HEK293 (cell line): ENCODE data around the gene SIMC1.
A peak's percentile ranks its signal among the peaks of the same experiment; 100 is the strongest.
"Not testable (repeated sequence)": the region's sequence is repeated elsewhere in the genome, so short reads cannot be mapped to it uniquely, and the experiment has no call there.

Experiments used
- CTCF ChIA-PET: fragments of 350-600 bp; formaldehyde crosslinking; extraction: SDS; loops from one replicate; lab custom pipeline; 2021; ENCODE audit warnings: antibody characterized with exemption; lab: Yijun Ruan, JAX
- POLR2A ChIA-PET: fragments of 300-600 bp; formaldehyde crosslinking; extraction: SDS; loops from one replicate; lab custom pipeline; 2020; ENCODE audit warnings: antibody characterized with exemption, inconsistent platforms; lab: Yijun Ruan, JAX
- H3K27ac ChIP-seq: fragments of 200-500 bp; sonication (Bioruptor generic); 2 replicates; pipeline ENCODE4 v1.5.1; 2014; ENCODE audit warnings: low read depth, low read length, control low read depth, inconsistent platforms; ENCODE audit errors: extremely low read depth
- H3K36me3 ChIP-seq, 2 experiments: fragments of 200-500 bp in 1 of 2; sonication (Bioruptor generic) in 1 of 2; 1 replicate in 1 of 2; 2 replicates in 1 of 2; pipeline ENCODE4 v1.5.1; 2014 to 2017; ENCODE audit warnings: inconsistent platforms in 2 of 2, low read length in 2 of 2; ENCODE audit not compliant: control insufficient read depth in 2 of 2, insufficient read depth in 1 of 2
- H3K4me1 ChIP-seq: fragments of 200-500 bp; sonication (Bioruptor generic); 2 replicates; pipeline ENCODE4 v1.5.1; 2014; ENCODE audit warnings: mild to moderate bottlenecking, low read length, inconsistent platforms; ENCODE audit not compliant: control insufficient read depth, insufficient read depth
- H3K4me3 ChIP-seq: 2 replicates; pipeline ENCODE4 v1.5.1; 2011; ENCODE audit warnings: low read depth, mild to moderate bottlenecking, control low read depth, low read length, moderate library complexity
- H3K9me3 ChIP-seq: fragments of 200-500 bp; sonication (Bioruptor generic); 2 replicates; pipeline ENCODE4 v1.5.1; 2014; ENCODE audit warnings: low read depth, low read length, inconsistent platforms; ENCODE audit not compliant: control insufficient read depth, insufficient read depth
- SETDB1 ChIP-seq: IDR thresholded peaks from one replicate; pipeline ENCODE4 v1.6.1; 2017; ENCODE audit warnings: mild to moderate bottlenecking, low read length, moderate library complexity, mixed read lengths; ENCODE audit not compliant: insufficient read length
- ZNF10 ChIP-seq: fragments of 450-650 bp; formaldehyde crosslinking; IDR thresholded peaks from 2 replicates; pipeline ENCODE4 v1.5.1; 2017; ENCODE audit warnings: missing biosample characterization, missing genetic modification characterization

Gene SIMC1

DNA sequence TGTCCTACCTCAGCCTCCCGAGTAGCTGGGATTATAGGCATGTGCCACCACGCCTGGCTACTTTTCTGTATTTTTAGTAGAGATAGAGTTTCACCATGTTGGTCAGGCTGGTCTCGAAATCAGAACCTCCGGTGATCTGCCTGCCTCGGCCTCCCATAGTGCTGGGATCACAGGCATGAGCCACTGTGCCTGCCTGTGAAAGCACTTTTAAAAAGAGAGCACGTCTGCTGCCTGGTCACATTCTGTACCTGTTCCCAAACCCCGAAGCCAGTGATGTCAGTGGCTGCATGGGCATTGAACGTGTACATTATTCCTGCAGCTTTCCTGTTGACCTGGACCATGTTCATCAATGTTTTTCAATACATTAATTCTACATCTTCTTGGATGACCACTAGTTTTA lies 35.1 kb upstream of the SIMC1 start (continued):
- TF ChIP-seq ZNF10 (tag by site-specific recombination): no peak

DNA sequence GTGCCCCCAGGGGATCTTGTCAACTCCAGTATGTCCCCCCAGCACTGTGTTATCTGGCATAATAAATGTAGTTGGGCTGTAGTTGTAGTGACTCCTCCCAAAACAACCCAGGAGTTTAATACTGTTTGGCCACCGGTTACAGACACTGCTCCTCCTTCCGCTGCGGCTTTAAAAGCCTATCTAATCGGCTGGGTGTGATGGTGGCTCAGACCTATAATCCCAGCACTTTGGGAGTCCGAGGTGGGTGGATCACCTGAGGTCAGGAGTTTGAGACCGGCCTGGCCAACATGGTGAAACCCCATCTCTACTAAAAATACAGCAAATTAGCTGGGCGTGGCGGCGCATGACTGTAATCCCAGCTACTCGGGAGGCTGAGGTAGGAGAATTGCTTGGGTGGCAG lies 34.7 kb upstream of the SIMC1 start:
- H3K27ac ChIP-seq, H3K4me3 ChIP-seq, H3K4me1 ChIP-seq, POLR2A ChIA-PET, H3K36me3 ChIP-seq, CTCF ChIA-PET, H3K9me3 ChIP-seq: not testable (repeated sequence)

DNA sequence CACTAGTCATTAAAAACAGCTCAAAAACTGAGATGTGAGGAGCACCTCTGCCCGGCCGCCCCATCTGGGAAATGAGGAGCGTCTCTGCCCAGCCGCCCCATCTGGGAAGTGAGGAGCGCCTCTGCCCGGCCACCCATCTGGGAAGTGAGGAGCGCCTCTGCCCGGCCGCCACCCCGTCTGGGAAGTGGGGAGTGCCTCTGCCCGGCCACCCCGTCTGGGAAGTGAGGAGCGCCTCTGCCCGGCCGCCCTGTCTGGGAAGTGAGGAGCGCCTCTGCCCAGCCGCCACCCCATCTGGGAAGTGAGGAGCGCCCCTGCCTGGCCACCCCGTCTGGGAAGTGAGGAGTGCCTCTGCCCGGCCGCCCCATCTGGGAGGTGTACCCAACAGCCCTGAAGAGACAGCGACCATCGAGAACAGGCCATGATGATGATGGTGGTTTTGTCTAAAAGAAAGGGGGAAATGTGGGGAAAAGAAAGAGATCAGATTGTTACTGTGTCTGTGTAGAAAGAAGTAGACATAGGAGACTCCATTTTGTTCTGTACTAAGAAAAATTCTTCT lies 23.7 kb upstream of the SIMC1 start:
- H3K27ac ChIP-seq, H3K9me3 ChIP-seq, H3K36me3 ChIP-seq, POLR2A ChIA-PET, H3K4me3 ChIP-seq, CTCF ChIA-PET, H3K4me1 ChIP-seq: not testable (repeated sequence)
- peak; percentile 24 for TF ChIP-seq SETDB1

DNA sequence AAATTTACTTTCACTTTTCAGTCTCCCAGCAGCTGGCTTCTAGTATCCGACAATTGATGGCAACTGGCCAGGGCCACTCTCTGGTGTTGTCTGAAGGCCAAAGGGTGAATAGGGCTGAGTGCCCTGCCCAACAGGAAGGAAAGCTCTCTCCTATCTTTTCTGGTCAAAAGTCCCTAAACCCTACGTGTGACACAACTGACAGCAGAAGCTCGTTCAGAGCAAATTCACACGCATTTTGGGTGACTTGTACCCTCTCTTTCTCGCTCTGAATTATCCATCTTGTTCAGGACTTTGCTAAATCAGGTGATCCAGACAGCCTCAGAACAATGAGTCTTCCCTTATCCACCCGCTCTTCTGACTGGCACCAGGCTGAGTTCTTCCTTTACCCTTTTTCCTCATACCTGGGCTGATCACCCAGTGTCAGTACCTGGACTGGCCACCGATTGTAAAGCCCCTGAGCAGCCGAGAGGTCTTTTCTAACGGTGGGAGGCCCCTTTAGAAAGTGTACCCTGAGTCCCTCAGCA lies 21.8 kb upstream of the SIMC1 start:
- H3K4me1 ChIP-seq, H3K4me3 ChIP-seq, CTCF ChIA-PET, POLR2A ChIA-PET, H3K27ac ChIP-seq, H3K36me3 ChIP-seq, H3K9me3 ChIP-seq: not testable (repeated sequence)

DNA sequence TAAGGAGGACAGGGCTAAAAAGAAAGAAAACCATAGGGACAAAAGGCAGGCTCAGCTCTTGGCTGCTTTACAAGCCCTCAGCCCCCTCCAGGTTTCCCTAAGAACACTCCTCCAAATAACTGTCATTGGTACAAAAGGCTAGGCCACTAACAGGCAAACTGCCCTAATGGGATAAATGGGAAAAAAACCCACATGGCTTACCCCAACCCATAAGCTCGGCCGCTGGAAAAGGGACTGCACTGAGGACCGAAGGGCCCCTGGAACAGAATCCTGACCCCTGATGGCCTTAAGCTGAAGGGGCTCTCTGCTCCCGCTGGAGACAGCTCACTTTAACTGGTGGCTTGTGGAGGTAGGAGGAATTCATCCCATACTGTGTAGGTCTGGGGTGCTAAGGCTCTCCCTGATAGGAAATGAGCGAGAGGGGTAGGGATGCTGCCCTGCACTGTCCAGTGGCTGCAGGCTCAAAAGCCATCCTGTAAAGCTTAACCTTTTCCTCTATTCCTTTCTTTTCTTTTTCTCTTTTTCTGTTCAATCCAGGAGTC lies 21.0 kb upstream of the SIMC1 start:
- H3K27ac ChIP-seq, POLR2A ChIA-PET, H3K4me3 ChIP-seq, CTCF ChIA-PET, H3K9me3 ChIP-seq, H3K36me3 ChIP-seq, H3K4me1 ChIP-seq: not testable (repeated sequence)

DNA sequence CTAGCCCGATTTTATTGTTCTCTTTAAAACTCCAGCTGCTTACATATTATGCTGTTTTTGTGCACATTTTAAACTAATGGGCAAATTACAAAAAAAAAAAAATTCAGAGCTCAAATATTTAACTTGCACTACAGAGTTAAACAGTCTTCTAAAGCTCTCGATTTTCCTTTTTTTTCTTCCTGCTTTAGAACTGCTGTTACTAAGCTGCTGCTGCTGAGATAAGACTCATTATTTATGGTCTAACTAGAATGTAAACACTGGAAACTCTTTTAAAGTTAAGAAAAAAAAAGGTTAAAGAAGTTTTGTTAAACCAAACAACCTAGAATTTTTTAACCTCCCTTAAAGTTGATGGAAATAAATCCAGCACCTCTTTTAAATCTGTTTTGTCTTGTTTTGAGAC lies 20.5 kb upstream of the SIMC1 start:
- POLR2A ChIA-PET, H3K27ac ChIP-seq, H3K4me3 ChIP-seq, CTCF ChIA-PET, H3K4me1 ChIP-seq, H3K36me3 ChIP-seq, H3K9me3 ChIP-seq: not testable (repeated sequence)

DNA sequence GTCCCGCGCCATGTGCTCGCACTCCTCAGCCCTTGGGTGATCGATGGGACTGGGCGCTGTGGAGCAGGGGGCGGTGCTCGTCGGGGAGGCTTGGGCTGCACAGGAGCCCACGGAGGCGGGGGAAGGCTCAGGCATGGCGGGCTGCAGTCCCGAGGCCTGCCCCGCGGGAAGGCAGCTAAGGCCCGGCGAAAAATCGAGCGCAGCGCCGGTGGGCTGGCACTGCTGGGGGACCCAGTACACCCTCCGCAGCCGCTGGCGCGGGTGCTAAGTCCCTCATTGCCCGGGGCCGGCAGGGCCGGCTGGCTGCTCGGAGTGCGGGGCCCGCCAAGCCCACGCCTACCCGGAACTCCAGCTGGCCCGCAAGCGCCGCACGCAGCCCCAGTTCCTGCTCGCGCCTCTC lies 16.2 kb upstream of the SIMC1 start:
- H3K27ac ChIP-seq, POLR2A ChIA-PET, H3K9me3 ChIP-seq, H3K4me1 ChIP-seq, H3K36me3 ChIP-seq, CTCF ChIA-PET, H3K4me3 ChIP-seq: not testable (repeated sequence)

DNA sequence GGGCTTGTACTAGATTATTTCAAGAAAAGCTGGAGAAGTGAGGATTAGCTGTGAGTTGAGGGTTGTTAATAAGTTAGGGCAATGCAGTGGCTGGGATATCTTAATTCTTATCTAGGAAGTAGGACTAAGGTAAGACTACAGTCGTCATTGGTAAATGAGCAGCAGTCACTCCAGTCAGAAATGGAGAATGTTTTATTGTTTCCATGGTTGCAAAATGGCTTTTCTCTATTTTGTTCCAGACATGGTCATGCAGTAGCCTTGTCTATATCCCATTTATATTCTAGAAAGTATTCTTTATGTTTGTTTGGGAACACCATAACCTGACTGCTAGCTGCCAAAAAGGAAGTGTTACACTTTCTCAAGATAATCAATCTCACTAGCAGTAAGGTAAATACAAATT lies 9.9 kb upstream of the SIMC1 start:
- H3K36me3 ChIP-seq, H3K27ac ChIP-seq, H3K4me3 ChIP-seq, H3K4me1 ChIP-seq, CTCF ChIA-PET, H3K9me3 ChIP-seq, POLR2A ChIA-PET: not testable (repeated sequence)

DNA sequence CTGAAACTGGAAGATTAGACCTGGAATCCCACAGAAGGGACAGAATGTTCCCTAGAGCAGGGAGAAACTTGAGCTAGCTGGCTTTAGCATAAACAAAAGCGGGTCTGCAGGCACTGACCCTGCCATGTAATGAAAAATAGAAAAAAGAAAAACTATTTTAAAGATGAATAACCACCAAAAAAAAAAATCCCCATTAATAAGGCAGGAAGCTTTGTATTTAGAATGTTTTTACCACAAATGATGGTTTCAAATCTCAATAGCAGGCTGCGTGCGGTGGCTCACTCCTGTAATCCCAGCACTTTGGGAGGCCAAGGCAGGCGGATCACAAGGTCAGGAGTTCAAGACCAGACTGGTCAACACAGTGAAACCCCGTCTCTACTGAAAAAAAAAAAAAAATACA lies 5.0 kb upstream of the SIMC1 start:
- H3K4me1 ChIP-seq, H3K36me3 ChIP-seq, H3K4me3 ChIP-seq, CTCF ChIA-PET, POLR2A ChIA-PET, H3K9me3 ChIP-seq, H3K27ac ChIP-seq: not testable (repeated sequence)
